ENCODE results near the gene BCL6B. TPM values are rescaled to one million over a fixed set of nuclear protein-coding genes. Genes with fewer than 3 reads are reported as not detected.

BCL6B gene
- total and polyA plus RNA-seq, 2 of the 4 experiments (the other 2 are of a cell fraction) = not detected

DNA sequence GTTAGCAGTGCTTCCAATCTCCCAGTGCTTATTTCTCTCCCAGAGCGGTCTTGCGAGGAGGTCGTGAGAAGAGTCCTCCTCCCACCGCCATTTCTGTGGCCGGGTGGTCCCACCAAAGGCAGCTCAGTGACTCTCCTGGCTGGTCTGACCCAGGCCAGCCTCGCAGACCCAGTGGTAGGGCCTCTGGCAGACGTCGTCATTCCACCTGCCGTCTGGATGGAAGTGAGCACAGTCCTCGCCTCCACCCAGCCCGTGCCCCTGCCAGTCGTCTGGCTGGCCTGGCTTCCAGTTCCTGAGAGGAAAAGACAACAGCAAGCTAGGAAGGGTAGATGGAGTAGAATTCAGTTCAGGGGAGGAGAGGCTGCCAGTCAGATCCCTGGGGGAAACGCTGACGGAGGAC lies 52.1 kb downstream of the BCL6B start:
- BruUV-seq (replicated peaks) = no TSS peak
- ChIA-PET CTCF (no interaction called here), POLR2A (ENCODE audit: unreplicated experiment) (interaction anchor here (0.6 kb wide), 1 partner anchor 9 kb away, joined by 4 read pairs; no protein-coding TSS in a partner anchor)
- dilution Hi-C loops (cut with HindIII; ENCODE audit: low sequenced_read_pairs, unreplicated experiment) (no loop called here), intact Hi-C loops (cut with micrococcal nuclease) (no loop called here), in situ Hi-C loops (cut with MboI; ENCODE audit: low sequenced_read_pairs) (loop anchor here (25.0 kb wide), 1 partner anchor 462 kb away; the partner anchor contains the start of gene TNFSF12)
- peaks cover 13% of the 10 kb centered on the region for H3K27me3 ChIP-seq (ENCODE audit: control insufficient read depth, insufficient read depth, low read length)
- no peak overlapping the region for H4K8ac ChIP-seq (ENCODE audit: low read depth in 2 of 2, low read length in 2 of 2)
- no peaks in the 10 kb centered on the region for H3K4me1 ChIP-seq (ENCODE audit: control insufficient read depth, insufficient read depth, low read length)
- H3K23ac ChIP-seq (ENCODE audit: low read depth, low read length) = no peak overlapping the region
- no peak overlapping the region for H3K9ac ChIP-seq (ENCODE audit: low read depth, low read length)
- no peak overlapping the region for H3K27ac ChIP-seq (ENCODE audit: insufficient read depth, low read length)
- H3K4me3 ChIP-seq (ENCODE audit: insufficient read depth, low read depth, low read length) = no peak overlapping the region
- no peak overlapping the region for H2BK15ac ChIP-seq (ENCODE audit: low read depth, low read length)
- no peak overlapping the region for H2AK9ac ChIP-seq (replicated peaks; ENCODE audit: low read depth, low read length, poor library complexity)
- H2AK5ac ChIP-seq (ENCODE audit: low read depth, low read length) = no peak overlapping the region
- no peak overlapping the region for H3K14ac ChIP-seq (replicated peaks; ENCODE audit: low read depth, low read length)
- H2AFZ ChIP-seq (replicated peaks; ENCODE audit: low read length, poor library complexity) = no peak overlapping the region
- H2BK5ac ChIP-seq (ENCODE audit: low read depth, low read length, poor library complexity, severe bottlenecking) = no peak overlapping the region
- no peak overlapping the region for H3K18ac ChIP-seq (ENCODE audit: low read depth, low read length)
- no peaks in the 10 kb centered on the region for H3K9me1 ChIP-seq (ENCODE audit: insufficient read depth, low read length)
- H3K36me3 ChIP-seq (ENCODE audit: control insufficient read depth, insufficient read depth, low read length) = no peaks in the 10 kb centered on the region
- 63% methylated on average over 4 of the region's 14 CpGs; no CpG with 5 or more reads in 1 of the 2 experiments for WGBS, 2 experiments (ENCODE audit: extremely low coverage in 2 of 2, insufficient read length in 1 of 2)
- no peak overlapping the region for H4K91ac ChIP-seq (ENCODE audit: insufficient read depth, low read depth, low read length)
- H2BK20ac ChIP-seq (ENCODE audit: low read depth, low read length) = no peak overlapping the region
- ATAC-seq (ENCODE audit: low read depth) = no peak
- H3K79me1 ChIP-seq (ENCODE audit: low read depth in 1 of 2, low read length in 2 of 2) = no peaks in the 10 kb centered on the region
- H2BK120ac ChIP-seq (ENCODE audit: low read depth, low read length) = no peak overlapping the region
- H3K4ac ChIP-seq (ENCODE audit: low read depth, low read length) = no peak overlapping the region
- TF ChIP-seq BHLHE40 (IDR thresholded peaks at IDR 0.05; ENCODE audit: low read depth, low read length) (no peak), RCOR1 (IDR thresholded peaks at IDR 0.05; ENCODE audit: insufficient replicate concordance, low read length) (no peak), RFX5 (IDR thresholded peaks at IDR 0.05; ENCODE audit: low read depth, low read length) (no peak), SMC3 (IDR thresholded peaks at IDR 0.05; ENCODE audit: low read depth, low read length) (no peak), RAD21 (IDR thresholded peaks at IDR 0.05; ENCODE audit: low read length) (no peak)
- TF ChIP-seq, protein P1, sequence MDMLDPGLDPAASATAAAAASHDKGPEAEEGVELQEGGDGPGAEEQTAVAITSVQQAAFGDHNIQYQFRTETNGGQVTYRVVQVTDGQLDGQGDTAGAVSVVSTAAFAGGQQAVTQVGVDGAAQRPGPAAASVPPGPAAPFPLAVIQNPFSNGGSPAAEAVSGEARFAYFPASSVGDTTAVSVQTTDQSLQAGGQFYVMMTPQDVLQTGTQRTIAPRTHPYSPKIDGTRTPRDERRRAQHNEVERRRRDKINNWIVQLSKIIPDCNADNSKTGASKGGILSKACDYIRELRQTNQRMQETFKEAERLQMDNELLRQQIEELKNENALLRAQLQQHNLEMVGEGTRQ (IDR thresholded peaks at IDR 0.05; ENCODE audit: low read depth, low read length) = no peak
- TF ChIP-seq, protein P2, sequence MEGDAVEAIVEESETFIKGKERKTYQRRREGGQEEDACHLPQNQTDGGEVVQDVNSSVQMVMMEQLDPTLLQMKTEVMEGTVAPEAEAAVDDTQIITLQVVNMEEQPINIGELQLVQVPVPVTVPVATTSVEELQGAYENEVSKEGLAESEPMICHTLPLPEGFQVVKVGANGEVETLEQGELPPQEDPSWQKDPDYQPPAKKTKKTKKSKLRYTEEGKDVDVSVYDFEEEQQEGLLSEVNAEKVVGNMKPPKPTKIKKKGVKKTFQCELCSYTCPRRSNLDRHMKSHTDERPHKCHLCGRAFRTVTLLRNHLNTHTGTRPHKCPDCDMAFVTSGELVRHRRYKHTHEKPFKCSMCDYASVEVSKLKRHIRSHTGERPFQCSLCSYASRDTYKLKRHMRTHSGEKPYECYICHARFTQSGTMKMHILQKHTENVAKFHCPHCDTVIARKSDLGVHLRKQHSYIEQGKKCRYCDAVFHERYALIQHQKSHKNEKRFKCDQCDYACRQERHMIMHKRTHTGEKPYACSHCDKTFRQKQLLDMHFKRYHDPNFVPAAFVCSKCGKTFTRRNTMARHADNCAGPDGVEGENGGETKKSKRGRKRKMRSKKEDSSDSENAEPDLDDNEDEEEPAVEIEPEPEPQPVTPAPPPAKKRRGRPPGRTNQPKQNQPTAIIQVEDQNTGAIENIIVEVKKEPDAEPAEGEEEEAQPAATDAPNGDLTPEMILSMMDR (conservative IDR thresholded peaks at IDR 0.05; ENCODE audit: low read depth, low read length) = no peak
- TF ChIP-seq, protein P3, sequence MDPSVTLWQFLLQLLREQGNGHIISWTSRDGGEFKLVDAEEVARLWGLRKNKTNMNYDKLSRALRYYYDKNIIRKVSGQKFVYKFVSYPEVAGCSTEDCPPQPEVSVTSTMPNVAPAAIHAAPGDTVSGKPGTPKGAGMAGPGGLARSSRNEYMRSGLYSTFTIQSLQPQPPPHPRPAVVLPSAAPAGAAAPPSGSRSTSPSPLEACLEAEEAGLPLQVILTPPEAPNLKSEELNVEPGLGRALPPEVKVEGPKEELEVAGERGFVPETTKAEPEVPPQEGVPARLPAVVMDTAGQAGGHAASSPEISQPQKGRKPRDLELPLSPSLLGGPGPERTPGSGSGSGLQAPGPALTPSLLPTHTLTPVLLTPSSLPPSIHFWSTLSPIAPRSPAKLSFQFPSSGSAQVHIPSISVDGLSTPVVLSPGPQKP (IDR thresholded peaks at IDR 0.05; ENCODE audit: borderline replicate concordance, low read depth, low read length) = no peak
- DNase-seq = no peak
- no peak overlapping the region for H3K4me2 ChIP-seq (ENCODE audit: low read depth, low read length)
- no peak overlapping the region for H3K56ac ChIP-seq (ENCODE audit: extremely low read depth, insufficient read depth, low read length)
- no peak overlapping the region for H4K5ac ChIP-seq (ENCODE audit: low read depth, low read length)
- no peaks in the 10 kb centered on the region for H4K20me1 ChIP-seq (ENCODE audit: insufficient read depth, low read length)
- H3K9me3 ChIP-seq (ENCODE audit: control insufficient read depth, insufficient read depth, low read length) = no peaks in the 10 kb centered on the region
